Natural killer cell (primary cell): ENCODE measurements around the gene UGT1A8. TPM values are rescaled to one million over a fixed set of nuclear protein-coding genes. Genes with fewer than 3 reads are reported as not detected.

ENCODE experiments used
- ATAC-seq, 3 donors: fragments of 150-1000 bp in 2 of 3; fragments of 200-7000 bp in 1 of 3; cut with Tn5 transposase; 1 replicate in 1 of 3; 2 replicates in 2 of 3; pipeline ENCODE4 v1.10.0; 2021; ENCODE audit warnings: mild to moderate bottlenecking in 2 of 3, moderate library complexity in 2 of 3
- DNase-seq, 2 donors: peaks; one replicate each; pipeline versions ENCODE4 v3.0.0 to v3.0.0-alpha.2; 2013 to 2021; ENCODE audit warnings: mixed read lengths in 1 of 2
- H3K27ac ChIP-seq: one replicate; pipeline ENCODE4 v1.5.1; 2013; ENCODE audit warnings: mild to moderate bottlenecking, low read length
- H3K27me3 ChIP-seq: one replicate; pipeline ENCODE4 v1.6.1; 2013; ENCODE audit warnings: low read length; ENCODE audit not compliant: control insufficient read depth, insufficient read depth
- H3K36me3 ChIP-seq: one replicate; pipeline ENCODE4 v1.6.1; 2013; ENCODE audit warnings: low read length; ENCODE audit not compliant: control insufficient read depth, insufficient read depth
- H3K4me1 ChIP-seq: one replicate; pipeline ENCODE4 v1.6.1; 2013; ENCODE audit warnings: low read length; ENCODE audit not compliant: control insufficient read depth, insufficient read depth
- H3K4me3 ChIP-seq: one replicate; pipeline ENCODE4 v1.5.1; 2013; ENCODE audit warnings: low read length
- H3K9me3 ChIP-seq: one replicate; pipeline ENCODE4 v1.6.1; 2013; ENCODE audit warnings: low read length; ENCODE audit not compliant: control insufficient read depth, insufficient read depth
- H3K27ac Mint-ChIP-seq, 2 donors: one replicate each; pipeline ENCODE4 v1.8.0; 2022; ENCODE audit warnings: mild to moderate bottlenecking in 2 of 2, mixed read lengths in 2 of 2, moderate library complexity in 1 of 2
- H3K27me3 Mint-ChIP-seq, 2 donors: one replicate each; pipeline ENCODE4 v1.8.0; 2022; ENCODE audit warnings: low read depth in 2 of 2, mixed read lengths in 2 of 2
- H3K36me3 Mint-ChIP-seq: one replicate; pipeline ENCODE4 v1.8.0; 2022; ENCODE audit warnings: mixed read lengths
- H3K4me1 Mint-ChIP-seq, 2 donors: one replicate each; pipeline ENCODE4 v1.8.0; 2022; ENCODE audit warnings: mixed read lengths in 2 of 2
- H3K4me3 Mint-ChIP-seq: one replicate; pipeline ENCODE4 v1.8.0; 2022; ENCODE audit warnings: mild to moderate bottlenecking, moderate library complexity, mixed read lengths
- H3K9me3 Mint-ChIP-seq, 2 donors: one replicate each; pipeline ENCODE4 v1.8.0; 2022; ENCODE audit warnings: mixed read lengths in 2 of 2
- WGBS: methylation state at CpG from one replicate; pipeline ENCODE4 v1.1.7; 2013; ENCODE audit warnings: missing lambda C conversion rate; ENCODE audit not compliant: insufficient coverage; 5-methylcytosine and 5-hydroxymethylcytosine counted together
- intact Hi-C: fragments of 100-400 bp; cut with micrococcal nuclease; formaldehyde crosslinking; loops from one replicate; pipeline ENCODE4 v1.14.2; 2022
- total RNA-seq, 4 donors: library from RNA; stranded (reverse); fragments of 120-200 nt in 1 of 4; gene quantifications; one replicate each; pipeline versions ENCODE4 v1.2.3 to v1.2.4, GENCODE V29; 2013 to 2022
- TF ChIP-seq, protein P1 (sequence below): fragments of 200-600 bp; IDR thresholded peaks from one replicate; pipeline ENCODE4 v1.8.0; 2022; ENCODE audit warnings: antibody characterized with exemption

The UGT1A8 gene
- total RNA-seq, 3 donors from 2014 or later (not counting 1 experiment from before 2014, with no cell fraction given), result not detected

DNA sequence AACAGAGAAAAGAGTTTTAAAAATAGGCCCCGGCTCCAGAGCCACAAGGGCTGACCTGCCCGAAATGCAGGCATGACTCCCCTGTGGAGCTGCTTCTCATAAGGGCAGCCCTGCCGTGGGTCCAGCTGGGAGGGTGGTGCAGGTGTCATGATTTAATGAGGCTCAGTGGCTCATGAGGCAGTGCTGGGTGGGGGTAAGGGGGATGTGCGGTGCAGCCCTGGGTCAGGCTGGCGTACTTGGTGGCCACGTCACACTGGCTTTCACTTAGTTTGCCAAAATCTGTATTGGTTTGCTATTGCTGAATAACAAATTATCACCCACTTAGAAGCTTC, 203.3 kb downstream of the UGT1A8 start:
- TF ChIP-seq, protein P1, sequence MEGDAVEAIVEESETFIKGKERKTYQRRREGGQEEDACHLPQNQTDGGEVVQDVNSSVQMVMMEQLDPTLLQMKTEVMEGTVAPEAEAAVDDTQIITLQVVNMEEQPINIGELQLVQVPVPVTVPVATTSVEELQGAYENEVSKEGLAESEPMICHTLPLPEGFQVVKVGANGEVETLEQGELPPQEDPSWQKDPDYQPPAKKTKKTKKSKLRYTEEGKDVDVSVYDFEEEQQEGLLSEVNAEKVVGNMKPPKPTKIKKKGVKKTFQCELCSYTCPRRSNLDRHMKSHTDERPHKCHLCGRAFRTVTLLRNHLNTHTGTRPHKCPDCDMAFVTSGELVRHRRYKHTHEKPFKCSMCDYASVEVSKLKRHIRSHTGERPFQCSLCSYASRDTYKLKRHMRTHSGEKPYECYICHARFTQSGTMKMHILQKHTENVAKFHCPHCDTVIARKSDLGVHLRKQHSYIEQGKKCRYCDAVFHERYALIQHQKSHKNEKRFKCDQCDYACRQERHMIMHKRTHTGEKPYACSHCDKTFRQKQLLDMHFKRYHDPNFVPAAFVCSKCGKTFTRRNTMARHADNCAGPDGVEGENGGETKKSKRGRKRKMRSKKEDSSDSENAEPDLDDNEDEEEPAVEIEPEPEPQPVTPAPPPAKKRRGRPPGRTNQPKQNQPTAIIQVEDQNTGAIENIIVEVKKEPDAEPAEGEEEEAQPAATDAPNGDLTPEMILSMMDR, result no peak
- no peak overlapping the region for H3K27ac Mint-ChIP-seq
- ATAC-seq (no peak), DNase-seq (no peak)
- peaks cover 8 to 10% of the 10 kb centered on the region in 2 donors for H3K27me3 Mint-ChIP-seq
- no peaks in the 10 kb centered on the region for H3K4me1 ChIP-seq
- H3K4me3 Mint-ChIP-seq, result no peak overlapping the region
- H3K36me3 ChIP-seq, result no peaks in the 10 kb centered on the region
- 94% methylated on average over 6 of the region's 6 CpGs for WGBS
- no peaks in the 10 kb centered on the region for H3K27me3 ChIP-seq
- intact Hi-C loops, result no loop called here
- H3K9me3 ChIP-seq, result no peaks in the 10 kb centered on the region
- H3K27ac ChIP-seq, result no peak overlapping the region
- H3K9me3 Mint-ChIP-seq, result no peaks in the 10 kb centered on the region
- H3K4me1 Mint-ChIP-seq, result peaks cover 0 to 5% of the 10 kb centered on the region in 2 donors
- no peak overlapping the region for H3K4me3 ChIP-seq
- H3K36me3 Mint-ChIP-seq, result no peaks in the 10 kb centered on the region

DNA sequence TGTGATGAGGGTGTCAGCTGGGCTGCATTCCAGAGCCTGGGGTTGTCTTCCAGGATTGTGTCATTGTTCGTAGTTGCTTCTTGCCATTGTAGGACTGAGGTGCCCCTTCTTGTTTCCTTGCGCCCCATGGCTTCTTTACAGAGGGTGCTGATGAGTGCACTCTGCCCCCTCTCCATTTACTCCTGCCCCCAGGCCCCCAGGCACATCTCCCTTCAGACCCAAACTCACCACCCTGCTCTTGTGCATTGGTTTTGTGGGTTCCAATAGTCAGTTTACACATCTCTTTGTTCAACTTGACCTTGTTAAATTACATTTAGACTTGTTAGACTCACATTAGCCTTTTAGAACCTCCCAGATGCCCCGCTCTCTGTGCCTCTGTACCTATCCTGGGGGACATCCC, 203.8 kb downstream of the UGT1A8 start:
- no peak overlapping the region for H3K27ac ChIP-seq
- TF ChIP-seq, protein P1, result no peak
- H3K4me1 ChIP-seq, result no peaks in the 10 kb centered on the region
- no peaks in the 10 kb centered on the region for H3K36me3 Mint-ChIP-seq
- H3K27me3 Mint-ChIP-seq, result peaks cover 3 to 12% of the 10 kb centered on the region in 2 donors
- no peaks in the 10 kb centered on the region for H3K9me3 Mint-ChIP-seq
- DNase-seq, result no peak
- intact Hi-C loops, result no loop called here
- no peak overlapping the region for H3K4me3 ChIP-seq
- H3K4me3 Mint-ChIP-seq, result no peak overlapping the region
- H3K4me1 Mint-ChIP-seq, result peaks cover 0 to 5% of the 10 kb centered on the region in 2 donors
- ATAC-seq, result no peak
- H3K36me3 ChIP-seq, result no peaks in the 10 kb centered on the region
- H3K27me3 ChIP-seq, result no peaks in the 10 kb centered on the region
- H3K9me3 ChIP-seq, result no peaks in the 10 kb centered on the region
- H3K27ac Mint-ChIP-seq, result no peak overlapping the region
- WGBS, result 91% methylated on average over 3 of the region's 3 CpGs

DNA sequence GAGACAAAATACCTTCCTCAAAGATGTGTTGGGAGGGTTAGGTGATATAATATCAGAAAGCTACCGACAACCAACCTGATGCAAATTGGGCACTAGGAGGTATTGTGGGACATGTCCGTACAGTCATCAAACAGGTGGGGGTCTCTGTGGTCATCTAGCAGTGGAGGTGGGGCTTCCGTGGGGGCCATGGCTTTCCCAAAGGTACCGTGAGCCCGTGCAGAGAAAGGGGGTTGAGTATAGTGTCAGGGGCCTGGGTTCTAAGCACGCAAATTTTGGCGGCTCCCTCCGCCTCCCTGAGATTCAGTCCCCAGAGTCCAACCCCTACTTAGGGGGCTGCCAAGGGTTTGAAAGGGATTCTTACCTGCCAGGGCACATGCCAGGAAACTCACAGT, 204.3 kb downstream of the UGT1A8 start:
- peak in 1 of 2 donors; percentile 10 for DNase-seq
- H3K27me3 Mint-ChIP-seq, result peaks cover 0 to 14% of the 10 kb centered on the region in 2 donors
- 93% methylated on average over 8 of the region's 8 CpGs for WGBS

More for the DNA sequence above, 204.3 kb downstream of the UGT1A8 start:
- no peak overlapping the region for H3K4me3 ChIP-seq
- Mint-ChIP-seq H3K9me3 (no peaks in the 10 kb centered on the region), H3K36me3 (no peaks in the 10 kb centered on the region), H3K27ac (no peak overlapping the region), H3K4me1 (peaks cover 0 to 5% of the 10 kb centered on the region in 2 donors), H3K4me3 (no peak overlapping the region)
- intact Hi-C loops, result no loop called here
- no peaks in the 10 kb centered on the region for H3K36me3 ChIP-seq
- TF ChIP-seq, protein P1, result no peak
- ATAC-seq, result no peak
- no peaks in the 10 kb centered on the region for H3K27me3 ChIP-seq
- H3K27ac ChIP-seq, result no peak overlapping the region
- H3K9me3 ChIP-seq, result no peaks in the 10 kb centered on the region
- H3K4me1 ChIP-seq, result no peaks in the 10 kb centered on the region
